Upper lobe of left lung (tissue), 4 donors: ENCODE data around the gene CCDC107.
A peak's percentile ranks its signal among the peaks of the same experiment; 100 is the strongest.

Experiments
- POLR2A ChIP-seq, 4 donors: fragments of 450-650 bp; IDR thresholded peaks; one replicate each; pipeline ENCODE4 v1.5.1; 2016 to 2017; ENCODE audit warnings: antibody characterized with exemption in 4 of 4, mild to moderate bottlenecking in 2 of 4
- TF ChIP-seq, protein P1 (sequence below), 6 experiments: fragments of 450-650 bp in 4 of 6; fragments of 200-600 bp in 2 of 6; sonication (generic) in 2 of 6; IDR thresholded peaks; one replicate each; pipeline ENCODE4 v1.5.1; 2016 to 2019; ENCODE audit warnings: antibody characterized with exemption in 6 of 6

GRCh38 chr9:35636135-35636876 is 21.8 kb upstream of the CCDC107 start:
- TF ChIP-seq, protein P1, sequence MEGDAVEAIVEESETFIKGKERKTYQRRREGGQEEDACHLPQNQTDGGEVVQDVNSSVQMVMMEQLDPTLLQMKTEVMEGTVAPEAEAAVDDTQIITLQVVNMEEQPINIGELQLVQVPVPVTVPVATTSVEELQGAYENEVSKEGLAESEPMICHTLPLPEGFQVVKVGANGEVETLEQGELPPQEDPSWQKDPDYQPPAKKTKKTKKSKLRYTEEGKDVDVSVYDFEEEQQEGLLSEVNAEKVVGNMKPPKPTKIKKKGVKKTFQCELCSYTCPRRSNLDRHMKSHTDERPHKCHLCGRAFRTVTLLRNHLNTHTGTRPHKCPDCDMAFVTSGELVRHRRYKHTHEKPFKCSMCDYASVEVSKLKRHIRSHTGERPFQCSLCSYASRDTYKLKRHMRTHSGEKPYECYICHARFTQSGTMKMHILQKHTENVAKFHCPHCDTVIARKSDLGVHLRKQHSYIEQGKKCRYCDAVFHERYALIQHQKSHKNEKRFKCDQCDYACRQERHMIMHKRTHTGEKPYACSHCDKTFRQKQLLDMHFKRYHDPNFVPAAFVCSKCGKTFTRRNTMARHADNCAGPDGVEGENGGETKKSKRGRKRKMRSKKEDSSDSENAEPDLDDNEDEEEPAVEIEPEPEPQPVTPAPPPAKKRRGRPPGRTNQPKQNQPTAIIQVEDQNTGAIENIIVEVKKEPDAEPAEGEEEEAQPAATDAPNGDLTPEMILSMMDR (IDR thresholded peaks at IDR 0.05), result no peak
- peak in 1 of 4 donors; percentile 38 for TF ChIP-seq POLR2A (IDR thresholded peaks at IDR 0.05)
